GM18517 (cell line): ENCODE measurements around the gene ALAS1.

Experiments used
- ATAC-seq: cut with Tn5 transposase; IDR thresholded peaks from one replicate; pipeline ENCODE4 v1.9.1; 2021; ENCODE audit warnings: mild to moderate bottlenecking, moderate library complexity; ENCODE audit not compliant: unreplicated experiment

Gene ALAS1

GRCh38 chr3:52198643-52199608 lies 966 bp downstream of the ALAS1 start:
- no peak for ATAC-seq

DNA sequence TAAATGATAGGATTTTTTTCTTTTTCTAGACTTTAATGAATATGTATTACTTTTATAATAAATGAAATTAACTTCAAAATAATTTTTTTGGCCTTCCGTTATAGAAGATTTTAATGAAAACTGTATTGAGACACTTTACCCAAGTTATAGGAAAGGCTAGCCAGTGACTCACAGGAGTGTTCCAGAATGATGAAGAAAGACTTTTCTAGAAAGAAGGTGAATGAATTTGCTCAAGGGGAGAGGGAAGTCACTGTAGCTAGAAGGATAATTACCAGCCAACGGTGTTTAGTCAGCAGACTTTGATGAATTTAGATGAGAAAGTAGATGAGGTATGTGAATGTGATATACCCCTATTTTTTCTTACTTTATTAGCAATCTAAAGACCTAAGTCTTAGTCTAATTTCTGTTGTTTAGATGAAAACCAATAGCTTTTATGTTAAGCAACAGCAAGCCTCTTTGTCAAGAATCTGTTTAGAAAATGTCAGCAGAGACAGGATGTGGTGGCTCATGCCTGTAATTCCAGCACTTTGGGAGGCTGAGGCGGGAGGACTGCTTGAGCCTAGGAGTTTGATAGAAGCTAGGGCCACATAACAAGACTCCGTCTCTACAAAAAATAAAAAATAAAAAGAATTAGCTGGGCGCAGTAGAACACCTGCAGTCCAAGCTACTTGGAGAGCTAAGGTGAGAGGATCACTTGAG lies 3.2 kb downstream of the ALAS1 start:
- ATAC-seq: no peak

GRCh38 chr3:52202384-52203077 lies 4.6 kb downstream of the ALAS1 start:
- ATAC-seq: no peak

DNA sequence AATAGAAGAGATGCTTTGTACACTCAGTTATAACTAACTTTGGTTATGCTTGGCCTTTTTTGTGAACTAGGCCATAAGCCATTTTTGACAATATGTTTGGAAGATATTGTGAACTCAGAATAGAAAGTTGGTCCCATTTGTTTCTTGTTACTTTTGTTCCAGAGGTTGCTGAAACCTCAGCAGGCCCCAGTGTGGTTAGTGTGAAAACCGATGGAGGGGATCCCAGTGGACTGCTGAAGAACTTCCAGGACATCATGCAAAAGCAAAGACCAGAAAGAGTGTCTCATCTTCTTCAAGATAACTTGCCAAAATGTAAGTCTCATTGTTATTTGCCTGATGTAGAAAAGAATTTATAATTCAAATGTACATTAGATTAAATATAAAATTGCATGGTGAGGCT lies 5.7 kb downstream of the ALAS1 start:
- ATAC-seq: no peak

- ATAC-seq: no peak
Observed at GRCh38 chr3:52204337-52205073, 6.5 kb downstream of the ALAS1 start.

- ATAC-seq: no peak
Observed at GRCh38 chr3:52205727-52206372, 7.9 kb downstream of the ALAS1 start.

DNA sequence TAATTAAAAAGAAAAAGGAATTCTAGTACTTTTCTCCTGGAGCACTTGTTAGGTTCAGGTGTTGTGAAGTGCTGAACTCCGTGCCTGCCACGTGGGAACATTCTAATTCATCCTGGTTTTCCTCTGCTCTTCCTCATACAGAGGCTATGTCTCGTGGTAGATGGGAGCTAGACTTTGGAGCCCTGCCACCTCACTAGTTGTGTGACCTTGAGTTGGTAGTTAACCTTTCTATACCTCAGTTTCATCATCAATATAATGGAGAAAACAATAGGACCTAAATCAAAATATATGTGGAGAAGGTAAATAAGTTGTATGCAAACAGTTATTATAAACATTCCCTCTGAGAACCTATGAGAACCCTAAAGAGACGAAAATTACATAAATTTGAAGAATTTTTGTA lies 10.6 kb downstream of the ALAS1 start:
- ATAC-seq: no peak

DNA sequence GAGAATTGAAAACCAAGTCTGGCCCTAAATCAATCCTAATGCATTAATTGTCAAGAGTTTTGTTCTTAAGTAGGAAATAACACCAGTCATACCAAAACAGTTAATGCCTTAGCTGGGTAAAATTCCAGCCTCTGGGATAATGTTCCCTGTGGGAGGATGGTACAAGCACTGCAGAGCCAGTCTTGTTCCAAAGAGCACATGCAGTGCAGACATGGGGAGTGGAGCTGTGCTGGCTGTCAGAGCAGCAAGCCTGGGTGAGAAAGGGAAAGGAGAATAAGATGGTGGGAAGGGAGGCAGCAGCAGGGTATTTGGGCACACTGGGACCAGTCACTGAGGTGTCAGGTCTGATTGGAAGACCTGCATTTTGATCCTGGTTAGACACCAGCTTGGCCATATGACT lies 12.1 kb downstream of the ALAS1 start:
- no peak for ATAC-seq

GRCh38 chr3:52210550-52211046 lies 12.6 kb downstream of the ALAS1 start:
- no peak for ATAC-seq

DNA sequence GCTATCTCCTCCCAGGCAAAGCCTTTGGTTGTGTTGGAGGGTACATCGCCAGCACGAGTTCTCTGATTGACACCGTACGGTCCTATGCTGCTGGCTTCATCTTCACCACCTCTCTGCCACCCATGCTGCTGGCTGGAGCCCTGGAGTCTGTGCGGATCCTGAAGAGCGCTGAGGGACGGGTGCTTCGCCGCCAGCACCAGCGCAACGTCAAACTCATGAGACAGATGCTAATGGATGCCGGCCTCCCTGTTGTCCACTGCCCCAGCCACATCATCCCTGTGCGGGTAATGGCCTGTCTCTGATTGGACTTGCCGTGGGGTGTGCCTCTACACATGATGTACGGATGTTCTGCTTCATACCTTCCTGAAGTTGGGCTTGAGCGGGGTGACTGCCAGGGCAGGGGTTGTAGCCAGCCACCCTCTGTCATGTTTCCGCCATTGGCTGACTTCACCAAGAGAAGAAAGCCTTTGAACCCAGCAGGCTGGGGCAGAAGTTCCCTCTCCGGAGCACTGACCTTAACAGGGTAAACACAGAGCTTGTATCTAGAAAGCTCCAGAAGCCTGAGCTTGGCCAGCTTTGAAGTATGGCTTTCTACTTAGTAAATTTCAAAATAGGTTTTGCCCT lies 13.4 kb downstream of the ALAS1 start:
- ATAC-seq: no peak

DNA sequence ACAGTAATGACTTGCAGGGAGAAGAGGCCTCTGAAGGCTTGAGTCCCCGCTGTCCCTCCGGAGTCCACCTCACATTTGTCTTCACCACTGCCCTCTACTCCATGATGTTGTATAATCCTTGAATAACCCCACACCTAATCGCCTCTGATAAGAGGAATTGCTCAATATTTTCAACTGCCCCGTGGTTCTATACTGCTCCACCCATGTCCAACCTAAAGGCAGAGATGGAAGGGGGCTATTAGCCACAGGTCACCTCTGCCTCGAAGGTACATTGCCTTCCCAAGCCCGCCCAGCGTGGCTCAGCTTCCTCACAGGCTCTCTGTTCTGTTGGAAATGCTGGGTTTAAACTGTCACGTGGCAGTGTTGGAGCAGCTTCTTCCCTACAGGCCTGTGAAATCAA lies 15.0 kb downstream of the ALAS1 start:
- no peak for ATAC-seq

DNA sequence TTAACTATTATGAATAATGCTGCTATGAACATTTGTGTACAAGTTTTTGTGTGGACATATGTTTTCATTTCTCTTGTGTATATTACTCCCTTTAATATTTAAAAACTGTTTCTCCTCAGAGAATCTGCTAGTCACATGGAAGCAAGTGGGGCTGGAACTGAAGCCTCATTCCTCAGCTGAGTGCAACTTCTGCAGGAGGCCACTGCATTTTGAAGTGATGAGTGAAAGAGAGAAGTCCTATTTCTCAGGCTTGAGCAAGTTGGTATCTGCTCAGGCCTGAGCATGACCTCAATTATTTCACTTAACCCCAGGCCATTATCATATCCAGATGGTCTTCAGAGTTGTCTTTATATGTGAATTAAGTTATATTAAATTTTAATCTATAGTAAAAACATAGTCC lies 15.9 kb downstream of the ALAS1 start:
- ATAC-seq: no peak

DNA sequence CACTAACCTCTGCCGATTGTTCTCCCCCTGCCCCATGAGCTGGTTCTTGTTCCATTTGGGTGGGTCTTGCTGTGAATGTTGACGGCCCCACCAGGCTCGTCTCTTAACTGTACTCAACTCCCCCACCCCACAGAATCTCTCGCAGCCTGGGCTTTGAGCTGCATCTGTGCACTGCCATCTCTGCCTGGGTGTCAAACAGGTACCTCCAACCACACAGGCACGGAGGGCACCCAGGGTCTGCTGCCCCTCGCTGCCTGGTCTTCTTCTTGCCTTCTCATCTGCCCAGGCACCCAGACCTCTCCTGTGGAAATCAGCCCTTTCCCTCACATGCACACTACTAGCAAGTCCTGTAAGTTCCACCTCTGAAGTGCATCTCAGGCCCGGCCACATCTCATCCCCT lies 17.4 kb downstream of the ALAS1 start:
- no peak for ATAC-seq

DNA sequence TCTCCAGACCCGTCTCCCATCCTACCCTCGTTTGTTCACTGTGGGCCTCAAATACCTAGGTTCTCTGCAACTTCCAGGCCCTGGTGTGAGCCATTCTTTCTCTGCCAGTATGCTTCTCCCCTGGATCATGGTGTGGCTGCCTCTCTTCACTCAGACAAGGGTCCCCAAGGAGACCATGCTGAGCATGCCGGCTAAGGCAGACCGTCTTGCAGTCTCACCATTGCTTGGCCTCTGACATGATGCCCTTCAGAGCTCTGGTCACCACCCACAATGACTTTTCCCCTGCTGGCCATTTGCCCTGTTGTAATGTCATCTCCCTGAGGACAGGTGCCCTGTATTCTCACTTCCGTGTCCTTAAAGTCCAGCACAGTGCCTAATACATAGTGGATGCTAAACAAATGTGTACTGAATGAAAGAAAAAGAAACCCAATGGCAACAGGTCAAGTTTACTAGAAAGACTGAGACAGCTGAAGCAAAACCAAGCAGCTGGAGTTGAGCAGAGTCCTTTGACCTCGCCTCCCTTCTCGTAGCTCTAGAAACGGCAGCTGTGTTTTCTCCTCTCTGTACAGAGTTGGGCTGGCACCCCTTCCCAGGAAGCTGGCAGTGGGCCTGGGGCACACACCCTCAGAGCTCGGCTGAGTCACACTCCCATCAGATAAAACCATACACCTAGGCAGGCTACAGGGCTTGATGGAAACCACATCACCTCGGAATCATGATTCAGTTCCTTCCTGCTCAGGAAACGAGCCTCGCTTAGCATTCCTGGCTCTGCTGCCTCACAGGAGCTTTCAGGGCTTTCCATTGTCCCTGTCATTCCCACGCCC lies 18.8 kb downstream of the ALAS1 start:
- no peak for ATAC-seq

GRCh38 chr3:52217409-52217805 lies 19.4 kb downstream of the ALAS1 start:
- no peak for ATAC-seq

GRCh38 chr3:52218026-52218425 lies 20.1 kb downstream of the ALAS1 start:
- ATAC-seq: no peak

DNA sequence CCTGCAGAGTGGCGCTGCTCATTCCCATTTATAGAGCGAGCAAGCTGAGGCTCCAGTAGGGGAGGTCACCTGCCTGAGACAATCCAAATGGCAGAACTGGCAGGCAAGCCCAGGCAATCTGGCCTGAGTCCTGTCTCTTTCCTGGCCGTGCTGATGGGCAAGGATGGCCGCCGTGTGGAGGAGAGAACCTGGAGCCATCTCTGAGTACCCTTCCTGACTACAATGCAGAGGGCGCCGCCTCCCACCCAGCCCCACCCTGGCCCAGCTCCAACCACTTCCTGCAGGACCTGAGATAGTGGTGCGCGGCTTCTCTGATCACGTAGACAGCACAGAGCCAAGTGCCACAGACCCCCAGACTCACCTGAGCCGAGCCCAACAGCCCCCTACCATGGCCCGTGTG lies 20.5 kb downstream of the ALAS1 start:
- no peak for ATAC-seq

GRCh38 chr3:52218937-52219650 lies 21.1 kb downstream of the ALAS1 start:
- ATAC-seq: no peak
